ENCODE results near the gene CIAO2A.

Gene CIAO2A

DNA sequence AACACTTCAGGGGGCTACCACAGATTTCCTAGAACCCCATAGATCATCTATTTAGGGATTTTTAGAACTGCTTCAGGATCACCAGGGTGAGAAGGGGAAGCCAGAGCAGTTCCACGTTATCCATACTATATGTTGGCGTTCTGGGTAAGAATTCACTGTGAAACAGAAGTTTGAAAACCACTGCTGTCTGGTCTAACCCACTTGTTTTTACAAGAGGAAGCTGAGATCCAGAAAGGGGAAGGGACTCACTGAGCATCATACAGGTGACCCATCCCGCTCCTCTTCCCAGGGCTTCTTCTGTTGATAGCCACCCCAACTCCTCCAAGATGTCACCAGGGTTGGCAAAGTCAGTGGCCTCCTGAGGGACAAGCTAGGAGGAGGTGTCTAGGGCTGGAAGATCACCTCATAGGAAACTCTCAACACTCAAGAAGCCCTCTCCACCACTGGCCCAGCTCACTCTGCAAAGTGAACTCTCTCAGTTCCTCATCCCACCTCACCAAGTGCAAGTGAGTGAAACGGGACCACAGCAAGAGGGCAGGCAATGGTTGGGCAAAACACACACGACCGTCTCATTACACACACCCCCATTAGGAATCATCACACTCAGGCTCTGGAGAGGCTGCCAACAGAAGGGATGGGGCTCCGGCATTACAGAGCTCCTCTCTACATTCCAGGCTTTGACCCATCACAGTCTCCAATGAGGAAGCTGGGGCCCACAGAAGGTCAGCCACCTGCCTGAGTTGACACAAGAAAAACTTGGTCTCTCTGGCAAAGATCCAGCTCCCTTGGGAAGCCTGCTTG, 49.1 kb downstream of the CIAO2A start:
- no peak for DNase-seq (ENCODE audit: low read depth, low spot score)

DNA sequence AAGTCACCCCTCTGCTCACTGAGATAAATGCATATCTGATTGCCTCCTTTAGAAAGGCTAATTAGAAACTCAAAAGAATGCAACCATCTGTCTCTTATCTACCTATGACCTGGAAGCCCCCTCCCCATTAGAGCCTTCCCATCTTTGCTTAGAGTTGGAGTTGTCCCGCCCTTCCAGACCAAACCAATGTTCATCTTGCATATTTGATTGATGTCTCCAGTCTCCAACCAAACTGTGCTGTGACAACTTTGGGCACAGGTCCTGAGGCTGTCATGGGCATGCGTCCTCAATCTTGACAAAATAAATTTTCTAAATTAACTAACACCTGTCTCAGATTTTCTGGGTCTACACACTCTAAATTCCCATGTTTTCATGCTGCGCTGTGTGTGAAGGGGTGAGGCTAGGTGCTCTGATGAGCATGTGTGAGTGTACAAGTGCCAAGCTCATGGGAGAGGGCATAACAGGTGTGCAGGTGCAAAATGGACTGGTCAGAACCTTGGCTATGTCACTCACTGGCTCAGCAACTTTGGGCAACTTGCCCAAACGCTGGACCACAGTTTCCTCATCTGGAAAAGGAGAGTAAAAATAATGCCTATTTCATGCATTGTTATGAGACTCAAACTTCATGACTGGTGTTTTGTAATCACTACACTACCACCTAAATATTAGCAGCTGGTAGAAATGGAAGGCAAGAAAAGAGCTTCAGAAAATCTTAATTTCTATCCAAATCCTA, 54.6 kb downstream of the CIAO2A start:
- DNase-seq (ENCODE audit: low read depth, low spot score), result no peak

DNA sequence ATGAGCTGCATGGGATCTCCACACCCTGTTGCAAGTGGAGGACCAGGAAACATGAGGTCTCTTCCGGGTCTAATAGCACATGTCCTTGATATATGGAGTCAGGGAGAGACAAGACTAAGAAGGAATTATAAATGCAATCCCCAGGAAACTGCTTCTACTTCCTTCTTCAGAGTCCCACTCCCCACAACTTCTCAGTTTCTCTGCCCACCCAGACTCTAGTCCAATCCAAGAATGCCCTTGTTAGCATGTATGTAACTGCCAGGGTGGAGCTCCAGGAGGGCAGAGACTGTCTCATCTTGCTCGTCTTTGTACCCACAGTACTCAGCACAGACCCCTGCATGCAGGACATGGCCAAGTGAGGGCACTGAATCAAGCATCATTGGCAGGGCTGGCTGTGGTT, 55.7 kb downstream of the CIAO2A start:
- DNase-seq (ENCODE audit: low read depth, low spot score), result no peak

DNA sequence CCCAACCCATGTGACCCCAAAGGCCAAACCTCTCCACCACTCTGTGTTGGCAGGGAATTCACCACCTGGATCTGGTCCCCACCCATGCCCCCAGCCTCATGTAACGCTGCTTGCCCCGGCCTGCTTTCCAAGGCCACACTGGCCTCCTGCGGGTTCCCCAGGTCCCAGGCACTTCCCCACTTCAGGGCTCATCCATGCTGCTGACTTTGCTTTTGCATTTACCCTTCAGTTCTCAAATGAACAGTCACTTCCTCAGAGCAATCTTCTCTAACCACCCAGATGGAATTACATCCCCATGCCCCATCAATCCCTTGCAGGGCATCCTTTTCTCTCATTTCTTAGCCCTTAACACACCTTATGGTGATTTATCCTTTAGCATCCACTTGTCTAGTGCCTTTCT, 56.5 kb downstream of the CIAO2A start:
- no peak for DNase-seq (ENCODE audit: low read depth, low spot score)

DNA sequence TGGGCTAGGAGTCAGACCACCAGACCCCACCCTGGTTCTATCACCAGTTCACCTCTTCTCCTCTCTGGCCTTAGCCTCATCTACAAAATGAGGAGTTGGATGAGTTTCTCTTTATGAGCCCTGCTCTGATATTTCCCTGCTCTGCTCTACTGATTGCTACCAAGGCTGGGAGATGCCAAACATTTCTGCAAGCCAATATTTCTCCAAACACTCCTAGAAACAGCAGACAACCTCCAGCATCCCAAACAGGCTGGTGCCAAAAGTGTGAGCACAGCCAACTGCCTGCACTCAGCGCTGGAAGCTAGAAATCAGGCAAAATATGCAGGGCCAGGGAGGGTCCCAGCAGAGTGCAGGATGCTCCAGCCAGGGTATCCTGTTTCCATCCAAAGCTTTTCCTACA, 58.1 kb downstream of the CIAO2A start:
- DNase-seq (ENCODE audit: low read depth, low spot score), result no peak

DNA sequence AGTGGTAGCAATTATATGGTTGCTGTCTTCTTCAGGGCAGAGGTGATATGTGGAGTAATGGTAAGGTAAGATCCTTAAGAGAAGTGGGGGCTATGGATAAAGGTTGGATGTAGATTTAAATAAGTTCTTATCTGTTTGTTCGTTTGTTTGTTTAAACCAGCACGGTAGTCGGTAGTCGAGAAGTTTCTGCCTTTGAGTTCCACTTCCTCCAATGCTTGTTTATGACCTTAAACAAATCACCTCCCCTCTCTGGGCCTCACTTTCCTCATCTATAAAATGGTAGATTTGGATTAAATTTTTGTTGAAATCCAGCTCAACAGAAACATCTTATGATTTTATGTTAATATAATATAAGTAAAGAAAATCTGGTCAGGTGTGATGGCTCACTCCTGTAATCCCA, 59.1 kb downstream of the CIAO2A start:
- no peak for DNase-seq (ENCODE audit: low read depth, low spot score)

DNA sequence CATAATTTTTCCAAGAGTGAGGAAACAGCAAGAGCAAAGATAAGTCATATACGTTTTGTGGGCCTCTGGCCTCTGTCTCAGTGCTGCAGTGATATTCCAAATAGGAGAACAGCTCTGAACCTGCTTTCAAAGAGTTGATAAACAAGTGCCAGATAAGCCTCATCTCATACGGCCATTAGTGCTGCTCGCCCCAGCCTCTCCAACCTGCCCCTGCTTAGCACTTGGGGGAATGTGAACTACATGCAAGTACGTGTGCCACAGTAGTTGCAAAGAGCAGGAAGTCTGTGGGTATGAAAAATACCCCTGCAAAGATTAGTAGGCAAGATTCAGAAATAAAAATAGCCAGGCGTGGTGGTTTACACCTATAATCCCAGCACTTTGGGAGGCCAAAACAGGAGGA, 61.3 kb downstream of the CIAO2A start:
- no peak for DNase-seq (ENCODE audit: low read depth, low spot score)

DNA sequence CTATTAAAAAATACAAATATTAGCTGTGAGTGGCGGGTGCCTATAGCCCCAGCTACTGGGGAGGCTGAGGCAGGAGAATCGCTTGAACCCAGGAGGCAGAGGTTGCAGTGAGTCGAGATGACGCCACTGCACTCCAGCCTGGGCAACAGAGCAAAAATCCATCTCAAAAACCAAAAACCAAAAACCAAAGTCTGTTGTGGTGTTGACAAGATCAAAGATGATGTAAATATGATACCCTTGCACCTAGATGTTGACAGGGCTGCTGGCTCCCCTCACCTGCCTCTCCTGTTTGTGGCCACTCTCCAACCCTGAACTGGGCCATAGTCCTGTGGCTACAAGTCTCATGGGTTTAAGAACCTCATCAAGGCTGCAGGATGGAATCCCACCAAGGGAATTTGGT, 63.5 kb downstream of the CIAO2A start:
- no peak for DNase-seq (ENCODE audit: low read depth, low spot score)

DNA sequence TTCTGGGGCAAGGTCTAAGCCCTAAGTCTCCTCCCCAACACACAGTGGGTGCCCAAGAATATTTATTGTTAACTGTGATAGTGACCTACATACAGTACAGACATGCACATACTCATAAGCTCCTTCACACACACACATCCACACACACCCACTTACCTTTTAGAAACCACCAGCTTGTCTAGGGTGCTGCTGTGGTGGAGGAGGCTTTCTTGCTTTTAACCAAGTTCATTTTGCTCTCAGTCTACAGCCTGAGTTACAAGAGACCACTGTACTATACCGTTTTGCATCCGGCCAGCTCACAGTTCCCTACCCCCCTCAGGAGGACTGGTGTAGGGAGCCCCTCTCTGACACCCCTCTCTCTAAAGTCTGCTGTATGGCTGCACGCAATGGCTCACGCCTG, 64.0 kb downstream of the CIAO2A start:
- no peak for DNase-seq (ENCODE audit: low read depth, low spot score)

DNA sequence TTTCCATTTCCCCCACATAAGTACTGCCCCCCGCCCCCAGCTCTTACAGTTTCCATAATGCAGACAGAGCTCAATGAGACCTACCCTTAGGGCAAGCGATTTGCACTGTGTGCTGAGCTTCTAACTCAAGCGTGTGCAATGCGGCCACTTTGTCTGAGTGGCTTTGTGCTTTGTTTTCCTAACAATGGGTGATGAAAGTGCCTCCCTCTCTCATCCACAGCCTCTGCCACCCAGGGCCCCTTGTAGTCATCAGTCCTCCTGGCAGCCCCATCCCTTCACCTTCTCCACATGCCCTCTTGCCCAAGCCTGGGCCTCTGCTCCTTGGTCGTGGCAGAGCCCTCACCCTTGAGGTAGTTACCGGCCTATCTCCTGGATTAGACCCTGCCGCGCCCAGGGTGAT, 64.5 kb downstream of the CIAO2A start:
- DNase-seq (ENCODE audit: low read depth, low spot score), result peak; percentile 43

DNA sequence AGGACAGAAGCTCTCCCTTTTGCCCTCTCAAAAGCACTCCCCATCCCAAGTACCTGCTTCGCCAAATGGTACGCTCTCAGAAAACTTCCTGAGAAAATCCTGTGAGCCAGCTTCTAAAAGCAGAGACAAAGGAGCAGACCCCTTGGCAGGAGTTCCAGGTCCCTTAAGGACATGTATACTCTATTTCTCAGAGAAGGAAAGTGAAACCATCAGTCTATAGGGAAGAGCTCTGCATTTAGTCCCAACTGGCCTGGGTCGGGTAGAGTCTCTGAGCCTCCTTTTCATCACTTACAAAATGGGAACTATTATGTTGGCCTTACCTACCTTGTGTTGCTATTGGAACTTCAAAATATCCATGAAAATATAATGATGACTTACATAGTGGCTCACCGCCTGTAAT, 67.0 kb downstream of the CIAO2A start:
- DNase-seq (ENCODE audit: low read depth, low spot score), result no peak

DNA sequence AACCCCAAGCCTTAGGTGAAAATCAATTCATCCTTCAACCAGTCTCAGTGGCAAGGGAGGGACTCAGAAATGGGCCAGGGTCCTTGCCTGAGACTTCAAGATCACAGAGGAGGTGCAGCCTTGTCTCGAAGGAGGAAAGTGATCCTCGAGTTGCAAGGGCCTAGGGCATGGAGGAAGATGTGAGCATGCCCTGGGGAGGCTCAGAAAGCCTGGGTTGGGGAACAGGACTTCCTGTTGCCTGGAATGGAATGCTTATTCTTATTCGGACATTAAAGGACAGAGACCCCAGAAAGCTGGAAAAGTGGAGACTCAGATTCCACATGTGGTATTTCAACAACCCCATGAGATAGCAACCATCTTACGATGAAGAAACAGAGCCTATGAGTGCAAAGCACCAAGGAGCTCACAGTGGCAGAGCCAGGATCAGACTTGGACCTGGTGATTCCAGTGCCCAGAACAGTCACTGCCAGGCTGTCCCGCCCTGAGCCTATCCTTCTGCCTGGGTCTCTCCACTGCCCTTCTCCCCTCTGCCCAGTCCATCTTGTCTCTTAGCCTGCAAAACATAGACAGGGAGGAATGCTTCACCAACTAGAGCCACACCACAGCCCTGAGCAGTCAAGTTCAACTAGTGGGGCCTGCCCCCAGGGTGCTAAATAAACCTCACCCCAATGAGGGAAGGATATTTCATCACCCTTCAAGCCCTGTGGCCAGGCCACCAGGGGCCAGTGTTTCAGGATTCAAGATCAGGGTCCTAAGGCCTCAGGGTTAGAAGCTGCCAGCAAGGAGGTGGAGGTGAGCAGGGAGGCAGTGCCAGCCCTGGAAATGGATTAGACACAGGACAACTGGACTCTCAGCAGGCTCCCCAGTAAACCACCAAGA, 69.2 kb downstream of the CIAO2A start:
- no peak for DNase-seq (ENCODE audit: low read depth, low spot score)

DNA sequence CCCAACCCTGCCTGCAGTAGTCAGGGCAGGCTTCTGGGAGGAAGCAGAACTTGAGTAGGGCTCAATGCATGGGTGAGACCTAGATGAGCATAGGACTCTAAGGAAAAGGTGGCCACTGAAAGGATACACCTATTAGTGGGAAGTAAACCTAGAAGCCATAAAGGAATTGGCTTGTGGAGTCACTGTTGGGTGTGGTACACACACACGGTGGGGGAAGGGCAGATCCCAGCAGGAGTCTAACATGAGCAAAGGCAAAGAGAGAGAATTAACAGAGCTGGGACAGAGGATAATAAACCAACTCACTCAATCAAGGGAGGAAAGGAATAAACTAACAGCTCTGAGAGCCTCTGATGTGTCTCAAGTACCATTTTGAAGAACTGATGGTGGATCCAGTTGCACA, 70.4 kb downstream of the CIAO2A start:
- DNase-seq (ENCODE audit: low read depth, low spot score), result no peak

DNA sequence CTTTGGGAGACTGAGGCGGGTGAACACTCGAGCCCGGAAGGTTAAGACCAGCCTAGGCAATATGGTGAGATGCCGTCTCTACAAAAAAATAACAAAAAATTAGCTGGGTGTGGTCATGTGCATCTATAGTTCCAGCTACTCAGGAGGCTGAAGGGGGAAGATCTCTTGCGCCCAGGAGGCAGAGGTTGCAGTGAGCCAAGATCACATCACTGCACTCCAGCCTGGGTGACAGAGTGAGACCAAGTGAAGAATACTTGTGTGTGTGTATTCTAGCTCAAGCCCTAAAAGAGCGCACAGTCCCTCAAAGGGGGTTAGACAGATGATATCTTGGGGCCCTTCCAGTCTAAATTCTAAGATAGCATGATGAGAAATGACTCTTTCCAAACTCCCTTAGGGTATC, 71.1 kb downstream of the CIAO2A start:
- DNase-seq (ENCODE audit: low read depth, low spot score), result no peak

Data from ELF-1 (cell line).